Type B pancreatic cell (in vitro differentiated cells): ENCODE results near the gene RABL6. TPM values are rescaled to one million over a fixed set of nuclear protein-coding genes. Genes with fewer than 3 reads are reported as not detected.
A peak's percentile ranks its signal among the peaks of the same experiment; 100 is the strongest.

ENCODE experiments used
- DNase-seq: peaks from one replicate; pipeline ENCODE4 v3.0.0; 2021; ENCODE audit warnings: mixed read lengths; ENCODE audit not compliant: unreplicated experiment; ENCODE audit errors: extremely low spot score
- H3K27ac Mint-ChIP-seq: 2 replicates; pipeline ENCODE4 v1.8.0; 2021; ENCODE audit warnings: mild to moderate bottlenecking, mixed read lengths
- H3K27me3 Mint-ChIP-seq: 2 replicates; pipeline ENCODE4 v1.8.0; 2021; ENCODE audit warnings: mixed read lengths
- H3K36me3 Mint-ChIP-seq: 2 replicates; pipeline ENCODE4 v1.8.0; 2021; ENCODE audit warnings: mixed read lengths
- H3K4me1 Mint-ChIP-seq: one replicate; pipeline ENCODE4 v1.8.0; 2021; ENCODE audit warnings: mixed read lengths; ENCODE audit not compliant: unreplicated experiment
- H3K4me3 Mint-ChIP-seq: 2 replicates; pipeline ENCODE4 v1.8.0; 2021; ENCODE audit warnings: mild to moderate bottlenecking, mixed read lengths
- H3K9me3 Mint-ChIP-seq: 2 replicates; pipeline ENCODE4 v1.8.0; 2021; ENCODE audit warnings: mixed read lengths
- CTCF ChIP-seq: fragments of 200-600 bp; sonication (generic); conservative IDR thresholded peaks from 2 replicates; pipeline ENCODE4 v1.5.0; 2021; ENCODE audit warnings: antibody characterized with exemption, mild to moderate bottlenecking
- total RNA-seq: library from RNA; stranded (reverse); gene quantifications from 2 replicates; pipeline ENCODE4 v1.2.1, GENCODE V29; 2021; ENCODE audit warnings: low replicate concordance

The RABL6 gene
- total RNA-seq, 1 donor from 2014 or later = 112 TPM

- Mint-ChIP-seq H3K4me3 (no peak overlapping the region), H3K27ac (no peak overlapping the region), H3K9me3 (no peaks in the 10 kb centered on the region), H3K36me3 (peaks cover 22% of the 10 kb centered on the region), H3K4me1 (peaks cover 8% of the 10 kb centered on the region), H3K27me3 (no peaks in the 10 kb centered on the region)
- TF ChIP-seq CTCF = no peak
- no peak for DNase-seq
These were observed 7.7 kb downstream of the RABL6 start for GRCh38 chr9:136815422-136815782.

- Mint-ChIP-seq H3K27ac (peak overlapping the region; percentile 68), H3K4me3 (peak overlapping the region; percentile 56), H3K9me3 (no peaks in the 10 kb centered on the region), H3K4me1 (peaks cover 10% of the 10 kb centered on the region), H3K36me3 (peaks cover 18% of the 10 kb centered on the region), H3K27me3 (no peaks in the 10 kb centered on the region)
- TF ChIP-seq CTCF = no peak
- DNase-seq = no peak
These were observed 13.4 kb downstream of the RABL6 start for GRCh38 chr9:136820971-136821825.

- Mint-ChIP-seq H3K4me3 (no peak overlapping the region), H3K4me1 (peaks cover 10% of the 10 kb centered on the region), H3K27me3 (no peaks in the 10 kb centered on the region), H3K36me3 (peaks cover 14% of the 10 kb centered on the region), H3K27ac (no peak overlapping the region), H3K9me3 (no peaks in the 10 kb centered on the region)
- TF ChIP-seq CTCF = no peak
- no peak for DNase-seq
These were observed 14.2 kb downstream of the RABL6 start for GRCh38 chr9:136821826-136822544.

DNA sequence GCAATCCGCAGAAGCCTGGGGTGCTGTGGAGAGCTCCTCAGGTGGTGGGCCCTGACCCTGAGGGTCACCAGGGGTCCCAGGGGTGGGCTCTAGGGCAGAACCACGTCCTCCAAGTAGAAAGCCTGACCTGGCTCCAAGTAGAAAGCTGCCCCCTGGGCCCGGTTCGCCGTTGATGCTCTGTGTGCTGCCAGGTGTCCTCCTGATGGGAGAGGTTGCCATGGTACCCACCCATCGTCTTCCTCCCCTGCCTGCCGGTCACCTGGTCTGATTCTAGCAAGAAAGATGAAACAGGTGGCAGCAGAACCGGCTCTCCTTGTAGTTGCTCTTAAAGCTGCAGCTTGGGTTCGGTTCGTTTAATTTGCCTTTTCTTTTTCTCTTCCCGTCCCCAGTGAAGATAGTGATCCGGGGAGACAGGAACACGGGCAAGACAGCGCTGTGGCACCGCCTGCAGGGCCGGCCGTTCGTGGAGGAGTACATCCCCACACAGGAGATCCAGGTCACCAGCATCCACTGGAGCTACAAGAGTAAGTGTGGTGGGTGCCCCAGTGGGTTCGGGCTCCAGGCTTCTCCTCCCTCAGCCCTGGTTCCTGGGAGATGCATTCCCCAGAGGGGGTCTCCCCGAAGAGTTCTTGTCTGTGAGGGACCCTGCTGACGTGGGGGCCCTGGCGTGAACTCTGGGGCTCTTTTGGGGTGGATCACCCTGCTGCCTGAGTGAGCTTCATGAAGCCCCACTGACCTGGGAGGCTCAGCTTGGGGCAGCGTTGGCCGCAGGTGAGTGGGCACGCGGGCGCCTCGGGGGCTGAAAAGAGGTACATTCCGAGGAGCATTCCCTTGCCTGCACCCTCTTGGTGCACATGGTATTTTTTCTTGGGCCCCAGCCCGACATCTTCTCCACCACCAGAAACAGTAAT lies 15.6 kb downstream of the RABL6 start:
- H3K4me1 Mint-ChIP-seq = peaks cover 10% of the 10 kb centered on the region
- H3K27me3 Mint-ChIP-seq = no peaks in the 10 kb centered on the region
- H3K9me3 Mint-ChIP-seq = no peaks in the 10 kb centered on the region
- DNase-seq = no peak
- TF ChIP-seq CTCF = no peak
- H3K27ac Mint-ChIP-seq = no peak overlapping the region
- peaks cover 12% of the 10 kb centered on the region for H3K36me3 Mint-ChIP-seq
- H3K4me3 Mint-ChIP-seq = no peak overlapping the region

- no peak overlapping the region for H3K4me3 Mint-ChIP-seq
- DNase-seq = no peak
- H3K27ac Mint-ChIP-seq = no peak overlapping the region
- peaks cover 7% of the 10 kb centered on the region for H3K36me3 Mint-ChIP-seq
- peaks cover 6% of the 10 kb centered on the region for H3K4me1 Mint-ChIP-seq
- TF ChIP-seq CTCF = no peak
- H3K27me3 Mint-ChIP-seq = no peaks in the 10 kb centered on the region
- H3K9me3 Mint-ChIP-seq = no peaks in the 10 kb centered on the region
These were observed 16.9 kb downstream of the RABL6 start for GRCh38 chr9:136824496-136825225.
